Liver (tissue), 9 donors: ENCODE measurements around the gene LAMC2. TPM values are rescaled to one million over a fixed set of nuclear protein-coding genes. Genes with fewer than 3 reads are reported as not detected.

Experiments used
- DNase-seq: peaks from one replicate; pipeline ENCODE4 v3.0.0-alpha.2; 2017; ENCODE audit warnings: low spot score
- H3K27ac ChIP-seq, 2 donors: one replicate each; pipeline ENCODE4 v1.7.0; 2013; ENCODE audit warnings: inconsistent platforms in 2 of 2, low read length in 2 of 2, control low read depth in 1 of 2, low read depth in 1 of 2, mild to moderate bottlenecking in 1 of 2
- H3K27me3 ChIP-seq, 4 donors: one replicate each; pipeline versions ENCODE4 v1.6.1 to v1.7.0; 2013; ENCODE audit warnings: low read length in 3 of 4, inconsistent platforms in 1 of 4, mild to moderate bottlenecking in 1 of 4, moderate library complexity in 1 of 4; ENCODE audit not compliant: control insufficient read depth in 4 of 4, insufficient read depth in 4 of 4
- H3K36me3 ChIP-seq, 4 donors: one replicate each; pipeline versions ENCODE4 v1.6.1 to v1.7.0; 2013; ENCODE audit warnings: low read length in 3 of 4, mild to moderate bottlenecking in 3 of 4, low read depth in 1 of 4, moderate library complexity in 1 of 4; ENCODE audit not compliant: control insufficient read depth in 4 of 4, insufficient read depth in 3 of 4
- H3K4me1 ChIP-seq, 4 donors: one replicate each; pipeline versions ENCODE4 v1.6.1 to v1.7.0; 2013; ENCODE audit warnings: low read length in 3 of 4, mild to moderate bottlenecking in 3 of 4, moderate library complexity in 1 of 4; ENCODE audit not compliant: control insufficient read depth in 4 of 4, insufficient read depth in 4 of 4
- H3K4me3 ChIP-seq, 3 donors: one replicate each; pipeline versions ENCODE4 v1.6.1 to v1.7.0; 2013; ENCODE audit warnings: low read length in 3 of 3, control low read depth in 1 of 3, low read depth in 1 of 3, mild to moderate bottlenecking in 1 of 3
- H3K9ac ChIP-seq, 2 donors: one replicate each; pipeline ENCODE4 v1.7.0; 2013; ENCODE audit warnings: low read length in 2 of 2, mild to moderate bottlenecking in 2 of 2, moderate library complexity in 2 of 2, control low read depth in 1 of 2, low read depth in 1 of 2
- H3K9me3 ChIP-seq, 4 donors: one replicate each; pipeline versions ENCODE4 v1.6.1 to v1.7.0; 2013; ENCODE audit warnings: low read length in 3 of 4; ENCODE audit not compliant: control insufficient read depth in 4 of 4
- CTCF ChIP-seq: fragments of 150-350 bp; IDR thresholded peaks from 2 replicates; pipeline ENCODE4 v1.5.1; 2017; ENCODE audit warnings: improper control_type of control experiment, low read depth, low read length; ENCODE audit not compliant: missing input control
- EGR1 ChIP-seq, 2 donors: IDR thresholded peaks; 2 replicates each; pipeline ENCODE4 v1.6.1; 2016 to 2018; ENCODE audit warnings: antibody characterized with exemption in 2 of 2, low read depth in 2 of 2
- FOXA1 ChIP-seq: IDR thresholded peaks from 2 replicates; pipeline ENCODE4 v1.6.1; 2016; ENCODE audit warnings: antibody characterized with exemption
- FOXA2 ChIP-seq: IDR thresholded peaks from 2 replicates; pipeline ENCODE4 v1.6.1; 2016; ENCODE audit warnings: antibody characterized with exemption
- GABPA ChIP-seq, 2 donors: IDR thresholded peaks in 1 of 2; conservative IDR thresholded peaks in 1 of 2; 2 replicates each; pipeline ENCODE4 v1.6.1; 2016; ENCODE audit warnings: antibody characterized with exemption in 2 of 2, mild to moderate bottlenecking in 1 of 2, moderate library complexity in 1 of 2
- HNF4A ChIP-seq, 2 donors: conservative IDR thresholded peaks; 2 replicates each; pipeline ENCODE4 v1.6.1; 2016; ENCODE audit warnings: antibody characterized with exemption in 2 of 2, mild to moderate bottlenecking in 2 of 2
- HNF4G ChIP-seq: IDR thresholded peaks from 2 replicates; pipeline ENCODE4 v1.6.1; 2016; ENCODE audit warnings: antibody characterized with exemption
- JUND ChIP-seq, 2 donors: IDR thresholded peaks; 2 replicates each; pipeline ENCODE4 v1.6.1; 2016; ENCODE audit warnings: antibody characterized with exemption in 2 of 2
- MAX ChIP-seq: IDR thresholded peaks from 2 replicates; pipeline ENCODE4 v1.6.1; 2016; ENCODE audit warnings: antibody characterized with exemption
- NR2F2 ChIP-seq: IDR thresholded peaks from 2 replicates; pipeline ENCODE4 v1.6.1; 2016; ENCODE audit warnings: antibody characterized with exemption
- RAD21 ChIP-seq, 2 donors: IDR thresholded peaks; 2 replicates each; pipeline ENCODE4 v1.6.1; 2016; ENCODE audit warnings: antibody characterized with exemption in 2 of 2, mild to moderate bottlenecking in 2 of 2
- RXRA ChIP-seq, 2 donors: IDR thresholded peaks; 2 replicates each; pipeline ENCODE4 v1.6.1; 2017 to 2018; ENCODE audit warnings: antibody characterized with exemption in 2 of 2, mild to moderate bottlenecking in 1 of 2
- SP1 ChIP-seq: IDR thresholded peaks from 2 replicates; pipeline ENCODE4 v1.6.1; 2018; ENCODE audit warnings: antibody characterized with exemption, mild to moderate bottlenecking
- TAF1 ChIP-seq: conservative IDR thresholded peaks from 2 replicates; pipeline ENCODE4 v1.6.1; 2016; ENCODE audit warnings: antibody characterized with exemption, mild to moderate bottlenecking
- YY1 ChIP-seq: IDR thresholded peaks from 2 replicates; pipeline ENCODE4 v1.6.1; 2016; ENCODE audit warnings: antibody characterized with exemption, mild to moderate bottlenecking
- ZBTB33 ChIP-seq: IDR thresholded peaks from 2 replicates; pipeline ENCODE4 v1.6.1; 2016; ENCODE audit warnings: antibody characterized with exemption
- WGBS: extraction: QIAGEN DNeasy Blood & Tissue Kit; methylation state at CpG from one replicate; pipeline ENCODE4 v1.1.7; 2013; 5-methylcytosine and 5-hydroxymethylcytosine counted together
- polyA plus RNA-seq, 2 donors: library from polyadenylated mRNA; stranded (reverse) in 1 of 2; unstranded in 1 of 2; fragments of 200-250 nt in 1 of 2; fragments of >200 nt in 1 of 2; fragmentation: Nextera tagmentation in 1 of 2; extraction: Ambion mirVana in 1 of 2; gene quantifications; one replicate each; pipeline versions ENCODE4 v1.2.1 to v1.2.3, GENCODE V29; 2013 to 2015
- total RNA-seq, 2 donors: library from RNA; depleted of rRNA; stranded (reverse); fragments of >200 nt; gene quantifications; one replicate each; pipeline ENCODE4 v1.2.3, GENCODE V29; 2014
- TF ChIP-seq, protein P1 (sequence below): IDR thresholded peaks from 2 replicates; pipeline ENCODE4 v1.6.1; 2016; ENCODE audit warnings: antibody characterized with exemption, mild to moderate bottlenecking
- TF ChIP-seq, protein P2 (sequence below): IDR thresholded peaks from 2 replicates; pipeline ENCODE4 v1.6.1; 2016; ENCODE audit warnings: antibody characterized with exemption
- donor health status: healthy.
- donor health status: healthy.
- donor health status: healthy.
- donor health status: healthy.
- donor health status: healthy.

LAMC2 gene
- total and polyA plus RNA-seq, 4 donors, result 0.05 to 0.42 (median 0.16) TPM

DNA sequence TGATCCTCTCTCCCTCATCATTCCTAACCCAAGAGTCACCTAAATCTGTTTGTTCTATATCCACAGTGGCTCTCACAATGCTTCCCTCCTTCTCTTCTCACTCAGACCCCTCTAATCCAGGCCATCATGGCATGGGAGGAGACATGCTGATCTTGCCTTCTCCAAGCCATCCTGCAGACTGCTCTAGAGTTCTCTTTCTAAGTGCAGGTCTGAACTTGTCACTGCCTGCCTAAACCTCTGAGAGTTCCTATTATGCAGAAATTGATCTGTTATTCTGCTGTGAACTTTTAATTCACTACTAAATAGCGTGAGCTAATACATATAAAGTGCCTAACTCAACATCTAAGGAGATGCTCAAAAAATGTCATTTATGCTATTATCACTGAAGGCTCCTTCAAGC lies 26.8 kb downstream of the LAMC2 start:
- TF ChIP-seq GABPA (IDR thresholded peaks at IDR 0.05 in 1 of 2, conservative IDR thresholded peaks at IDR 0.05 in 1 of 2) (no peak), FOXA1 (no peak), RAD21 (IDR thresholded peaks at IDR 0.05) (no peak), HNF4A (conservative IDR thresholded peaks at IDR 0.05) (no peak), CTCF (no peak), HNF4G (no peak), EGR1 (IDR thresholded peaks at IDR 0.05; ENCODE audit: low read depth in 2 of 2) (no peak), NR2F2 (no peak), TAF1 (no peak), JUND (IDR thresholded peaks at IDR 0.05) (no peak), RXRA (IDR thresholded peaks at IDR 0.05) (no peak), MAX (no peak), SP1 (no peak), FOXA2 (no peak), YY1 (no peak), ZBTB33 (no peak)
- TF ChIP-seq, protein P1, sequence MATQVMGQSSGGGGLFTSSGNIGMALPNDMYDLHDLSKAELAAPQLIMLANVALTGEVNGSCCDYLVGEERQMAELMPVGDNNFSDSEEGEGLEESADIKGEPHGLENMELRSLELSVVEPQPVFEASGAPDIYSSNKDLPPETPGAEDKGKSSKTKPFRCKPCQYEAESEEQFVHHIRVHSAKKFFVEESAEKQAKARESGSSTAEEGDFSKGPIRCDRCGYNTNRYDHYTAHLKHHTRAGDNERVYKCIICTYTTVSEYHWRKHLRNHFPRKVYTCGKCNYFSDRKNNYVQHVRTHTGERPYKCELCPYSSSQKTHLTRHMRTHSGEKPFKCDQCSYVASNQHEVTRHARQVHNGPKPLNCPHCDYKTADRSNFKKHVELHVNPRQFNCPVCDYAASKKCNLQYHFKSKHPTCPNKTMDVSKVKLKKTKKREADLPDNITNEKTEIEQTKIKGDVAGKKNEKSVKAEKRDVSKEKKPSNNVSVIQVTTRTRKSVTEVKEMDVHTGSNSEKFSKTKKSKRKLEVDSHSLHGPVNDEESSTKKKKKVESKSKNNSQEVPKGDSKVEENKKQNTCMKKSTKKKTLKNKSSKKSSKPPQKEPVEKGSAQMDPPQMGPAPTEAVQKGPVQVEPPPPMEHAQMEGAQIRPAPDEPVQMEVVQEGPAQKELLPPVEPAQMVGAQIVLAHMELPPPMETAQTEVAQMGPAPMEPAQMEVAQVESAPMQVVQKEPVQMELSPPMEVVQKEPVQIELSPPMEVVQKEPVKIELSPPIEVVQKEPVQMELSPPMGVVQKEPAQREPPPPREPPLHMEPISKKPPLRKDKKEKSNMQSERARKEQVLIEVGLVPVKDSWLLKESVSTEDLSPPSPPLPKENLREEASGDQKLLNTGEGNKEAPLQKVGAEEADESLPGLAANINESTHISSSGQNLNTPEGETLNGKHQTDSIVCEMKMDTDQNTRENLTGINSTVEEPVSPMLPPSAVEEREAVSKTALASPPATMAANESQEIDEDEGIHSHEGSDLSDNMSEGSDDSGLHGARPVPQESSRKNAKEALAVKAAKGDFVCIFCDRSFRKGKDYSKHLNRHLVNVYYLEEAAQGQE, result no peak
- TF ChIP-seq, protein P2, sequence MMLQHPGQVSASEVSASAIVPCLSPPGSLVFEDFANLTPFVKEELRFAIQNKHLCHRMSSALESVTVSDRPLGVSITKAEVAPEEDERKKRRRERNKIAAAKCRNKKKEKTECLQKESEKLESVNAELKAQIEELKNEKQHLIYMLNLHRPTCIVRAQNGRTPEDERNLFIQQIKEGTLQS, result no peak
- Histone ChIP-seq H3K36me3 (no peaks in the 10 kb centered on the region), H3K27me3 (no peaks in the 10 kb centered on the region), H3K27ac (no peak overlapping the region), H3K9me3 (no peaks in the 10 kb centered on the region), H3K4me3 (no peak overlapping the region), H3K9ac (no peak overlapping the region), H3K4me1 (peaks cover 0 to 2% (median 0%) of the 10 kb centered on the region in 4 donors)
- 88% methylated on average over 1 of the region's 1 CpG for WGBS
- DNase-seq, result no peak
